ENCODE results near the gene MKI67.
A peak's percentile ranks its signal among the peaks of the same experiment; 100 is the strongest.

The MKI67 gene

GRCh38 chr10:128067691-128068397 is 58.4 kb downstream of the MKI67 start:
- Histone ChIP-seq H3K9me3 (replicated peaks; ENCODE audit: low read length) (no peaks in the 10 kb centered on the region), H3K36me3 (ENCODE audit: insufficient read depth, low read length) (peaks cover 4% of the 10 kb centered on the region), H3K4me3 (ENCODE audit: low read length) (no peak overlapping the region), H3K4me1 (ENCODE audit: control insufficient read depth, insufficient read depth, low read length) (peaks cover 27% of the 10 kb centered on the region), H3K4me2 (ENCODE audit: low read length) (no peak overlapping the region), H3K9ac (ENCODE audit: low read depth, low read length) (no peak overlapping the region), H3K27me3 (ENCODE audit: control insufficient read depth, insufficient read depth, low read length) (no peaks in the 10 kb centered on the region)

DNA sequence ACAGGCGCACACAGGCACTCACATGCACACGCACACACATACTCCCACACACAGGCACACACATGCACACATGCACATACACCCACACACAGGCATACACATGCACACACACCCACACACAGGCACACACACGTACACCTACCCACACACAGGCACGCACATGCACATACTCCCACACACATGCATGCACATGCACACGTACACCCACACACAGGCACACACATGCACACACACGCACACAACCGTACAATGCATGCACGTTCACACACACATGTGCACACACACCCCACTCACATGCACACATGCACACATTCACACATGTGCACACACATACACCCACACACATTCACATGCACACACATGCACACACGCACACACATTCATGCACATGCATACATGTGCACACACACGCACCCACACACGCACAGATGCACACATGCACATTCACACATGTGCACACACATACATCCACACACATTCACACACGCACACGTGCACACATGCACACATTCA is 59.3 kb downstream of the MKI67 start:
- Histone ChIP-seq H3K4me1 (ENCODE audit: control insufficient read depth, insufficient read depth, low read length) (peaks cover 28% of the 10 kb centered on the region), H3K4me3 (ENCODE audit: low read length) (no peak overlapping the region), H3K27me3 (ENCODE audit: control insufficient read depth, insufficient read depth, low read length) (no peaks in the 10 kb centered on the region), H3K36me3 (ENCODE audit: insufficient read depth, low read length) (peaks cover 4% of the 10 kb centered on the region), H3K9ac (ENCODE audit: low read depth, low read length) (no peak overlapping the region), H3K4me2 (ENCODE audit: low read length) (no peak overlapping the region), H3K9me3 (replicated peaks; ENCODE audit: low read length) (no peaks in the 10 kb centered on the region)

GRCh38 chr10:128065881-128066534 is 60.2 kb downstream of the MKI67 start:
- Histone ChIP-seq H3K4me3 (ENCODE audit: low read length) (no peak overlapping the region), H3K4me2 (ENCODE audit: low read length) (no peak overlapping the region), H3K4me1 (ENCODE audit: control insufficient read depth, insufficient read depth, low read length) (peaks cover 28% of the 10 kb centered on the region), H3K9me3 (replicated peaks; ENCODE audit: low read length) (no peaks in the 10 kb centered on the region), H3K27me3 (ENCODE audit: control insufficient read depth, insufficient read depth, low read length) (no peaks in the 10 kb centered on the region), H3K9ac (ENCODE audit: low read depth, low read length) (no peak overlapping the region), H3K36me3 (ENCODE audit: insufficient read depth, low read length) (peaks cover 4% of the 10 kb centered on the region)

DNA sequence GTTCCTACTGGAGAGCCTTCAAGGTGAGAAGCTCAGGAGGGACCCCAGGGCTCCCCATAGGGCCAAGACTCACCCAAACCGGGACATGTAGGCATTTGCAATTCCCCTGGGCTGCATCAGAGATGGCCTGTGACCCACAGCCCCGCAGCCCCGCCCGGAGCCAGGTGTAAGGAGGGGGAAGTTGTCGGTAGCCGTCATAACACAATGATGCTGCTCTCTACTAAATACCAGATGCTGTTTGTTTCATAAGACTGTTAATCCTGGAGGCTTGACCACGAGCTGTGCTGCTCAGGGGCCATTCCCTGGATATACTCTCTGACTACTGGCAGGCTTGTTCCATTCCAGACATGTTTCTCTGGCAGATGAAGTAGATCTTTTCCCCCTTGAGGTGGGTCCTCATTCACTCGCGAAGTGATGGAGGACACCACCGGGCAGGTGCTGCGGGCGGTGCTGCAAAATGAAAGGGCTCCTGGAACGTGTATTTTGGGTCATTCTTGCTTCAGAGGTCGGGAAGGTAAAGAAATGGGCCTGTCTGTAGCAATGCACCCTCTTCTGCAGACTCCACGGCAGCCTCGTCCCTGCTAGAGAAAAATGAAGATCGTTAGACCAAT is 61.1 kb downstream of the MKI67 start:
- Histone ChIP-seq H3K4me2 (ENCODE audit: low read length) (peak overlapping the region; percentile 68), H3K27me3 (ENCODE audit: control insufficient read depth, insufficient read depth, low read length) (no peaks in the 10 kb centered on the region), H3K4me3 (ENCODE audit: low read length) (no peak overlapping the region), H3K36me3 (ENCODE audit: insufficient read depth, low read length) (peaks cover 4% of the 10 kb centered on the region), H3K9ac (ENCODE audit: low read depth, low read length) (peak overlapping the region; percentile 27), H3K9me3 (replicated peaks; ENCODE audit: low read length) (no peaks in the 10 kb centered on the region), H3K4me1 (ENCODE audit: control insufficient read depth, insufficient read depth, low read length) (peaks cover 28% of the 10 kb centered on the region)

DNA sequence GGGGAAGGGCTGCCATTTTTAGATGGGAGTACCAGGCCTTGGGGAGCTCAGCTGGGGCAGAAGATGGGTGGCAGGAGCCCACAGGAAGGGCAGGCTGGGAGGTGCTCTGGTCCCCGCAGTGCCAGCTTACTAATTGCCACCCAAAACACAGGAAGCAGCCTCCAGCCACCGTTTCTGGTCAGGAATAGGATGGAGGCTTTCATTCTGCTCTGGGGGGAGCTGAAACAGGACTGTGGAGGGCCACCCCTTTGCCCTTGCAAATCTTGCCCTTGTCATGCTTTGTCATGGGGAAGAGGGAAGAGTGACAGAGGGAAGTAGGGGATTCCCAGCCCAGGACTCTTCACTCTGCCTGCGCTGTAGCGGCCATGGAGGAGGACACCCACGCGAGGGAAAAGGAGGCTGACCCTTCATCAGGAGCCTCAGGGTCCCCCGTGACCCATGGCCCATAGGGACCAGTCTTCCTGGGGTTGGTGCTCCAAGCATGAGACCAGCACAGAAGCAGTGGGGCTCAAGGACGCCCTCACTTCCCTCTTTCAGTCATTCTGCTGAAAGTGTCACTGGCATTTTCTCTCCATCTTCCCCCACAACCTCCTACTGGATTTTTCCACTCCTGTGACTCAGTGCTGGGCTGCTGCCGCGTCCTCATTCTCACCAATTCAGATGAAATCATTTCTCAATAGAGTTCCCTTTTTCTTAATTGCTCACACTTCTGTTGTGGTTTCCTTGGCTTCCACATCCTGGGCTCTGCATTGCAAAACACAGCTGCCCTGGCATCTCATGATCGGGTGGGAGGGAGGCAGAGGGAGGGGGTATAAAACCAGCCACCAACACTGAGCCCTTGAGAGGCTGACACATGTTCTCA is 61.9 kb downstream of the MKI67 start:
- Histone ChIP-seq H3K36me3 (ENCODE audit: insufficient read depth, low read length) (peaks cover 4% of the 10 kb centered on the region), H3K4me1 (ENCODE audit: control insufficient read depth, insufficient read depth, low read length) (peaks cover 28% of the 10 kb centered on the region), H3K4me3 (ENCODE audit: low read length) (peak overlapping the region; percentile 56), H3K4me2 (ENCODE audit: low read length) (peak overlapping the region; percentile 68), H3K9me3 (replicated peaks; ENCODE audit: low read length) (no peaks in the 10 kb centered on the region), H3K27me3 (ENCODE audit: control insufficient read depth, insufficient read depth, low read length) (no peaks in the 10 kb centered on the region), H3K9ac (ENCODE audit: low read depth, low read length) (peak overlapping the region; percentile 77)

- Histone ChIP-seq H3K9ac (ENCODE audit: low read depth, low read length) (peak overlapping the region; percentile 77), H3K36me3 (ENCODE audit: insufficient read depth, low read length) (peaks cover 4% of the 10 kb centered on the region), H3K27me3 (ENCODE audit: control insufficient read depth, insufficient read depth, low read length) (no peaks in the 10 kb centered on the region), H3K4me1 (ENCODE audit: control insufficient read depth, insufficient read depth, low read length) (peaks cover 28% of the 10 kb centered on the region), H3K4me3 (ENCODE audit: low read length) (no peak overlapping the region), H3K4me2 (ENCODE audit: low read length) (peak overlapping the region; percentile 68), H3K9me3 (replicated peaks; ENCODE audit: low read length) (no peaks in the 10 kb centered on the region)
Measured at GRCh38 chr10:128063736-128064107, 62.5 kb downstream of the MKI67 start.

DNA sequence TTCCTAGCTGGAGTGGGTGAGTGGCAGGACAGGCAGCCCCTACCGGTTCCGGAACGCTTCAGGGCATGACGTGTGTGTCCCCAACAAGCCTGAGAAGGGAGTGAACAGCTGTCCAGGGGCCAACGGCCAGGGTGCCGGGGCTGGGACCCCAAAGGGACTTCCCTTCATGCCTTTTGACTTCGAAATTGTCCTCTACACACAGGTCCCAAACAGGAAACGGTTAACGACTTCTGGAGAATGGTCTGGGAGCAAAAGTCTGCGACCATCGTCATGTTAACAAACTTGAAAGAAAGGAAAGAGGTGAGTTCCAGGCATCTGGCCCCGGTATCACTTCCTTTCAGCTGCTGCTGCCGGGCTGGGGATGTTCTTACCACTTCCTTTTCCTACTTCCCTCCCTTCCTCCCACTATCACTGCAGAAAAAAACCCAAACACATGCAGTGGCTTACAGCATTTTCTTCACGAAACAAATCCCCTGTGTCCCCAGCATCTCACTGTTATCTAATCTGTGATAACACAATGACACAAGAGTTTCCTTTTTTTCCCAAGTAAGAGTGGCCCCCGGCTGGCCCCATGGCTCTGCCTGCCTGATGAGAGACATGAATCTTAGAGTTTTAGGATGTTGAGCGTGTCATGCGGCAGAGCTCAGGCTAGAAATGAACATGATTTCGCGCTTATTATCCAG is 63.2 kb downstream of the MKI67 start:
- no peaks in the 10 kb centered on the region for H3K27me3 ChIP-seq (ENCODE audit: control insufficient read depth, insufficient read depth, low read length)
- H3K4me3 ChIP-seq (ENCODE audit: low read length), result peak overlapping the region; percentile 44
- H3K36me3 ChIP-seq (ENCODE audit: insufficient read depth, low read length), result peaks cover 4% of the 10 kb centered on the region
- no peaks in the 10 kb centered on the region for H3K9me3 ChIP-seq (replicated peaks; ENCODE audit: low read length)
- H3K9ac ChIP-seq (ENCODE audit: low read depth, low read length), result peak overlapping the region; percentile 77
- H3K4me1 ChIP-seq (ENCODE audit: control insufficient read depth, insufficient read depth, low read length), result peaks cover 28% of the 10 kb centered on the region
- peak overlapping the region; percentile 68 for H3K4me2 ChIP-seq (ENCODE audit: low read length)

DNA sequence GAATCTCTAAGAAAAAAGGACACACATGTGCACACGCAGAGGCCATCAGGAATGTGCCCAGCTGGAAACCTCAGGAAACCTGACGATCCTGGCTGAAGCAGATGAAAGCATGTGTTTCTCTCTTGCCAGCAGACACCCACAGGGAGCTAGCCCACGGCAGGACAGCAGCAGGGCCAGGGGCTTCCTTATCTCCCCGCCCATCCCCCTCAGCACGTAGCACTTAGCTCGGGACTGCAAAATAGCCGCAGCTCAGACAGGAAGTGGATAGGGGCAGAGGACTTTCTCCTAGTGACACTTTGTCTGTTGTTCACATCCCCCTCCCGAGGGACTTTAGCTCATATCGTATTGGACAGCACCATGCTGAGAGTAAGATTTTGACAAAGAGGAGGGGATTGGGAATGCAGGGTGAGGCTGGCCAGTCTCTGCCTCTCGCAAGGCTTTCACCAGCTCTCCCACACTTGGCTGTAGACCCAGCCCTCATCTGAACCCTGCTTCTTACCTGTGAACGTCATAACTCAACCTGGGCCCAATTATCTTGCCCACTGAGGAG is 63.8 kb downstream of the MKI67 start:
- Histone ChIP-seq H3K4me1 (ENCODE audit: control insufficient read depth, insufficient read depth, low read length) (peaks cover 28% of the 10 kb centered on the region), H3K27me3 (ENCODE audit: control insufficient read depth, insufficient read depth, low read length) (no peaks in the 10 kb centered on the region), H3K4me3 (ENCODE audit: low read length) (no peak overlapping the region), H3K9me3 (replicated peaks; ENCODE audit: low read length) (no peaks in the 10 kb centered on the region), H3K4me2 (ENCODE audit: low read length) (peak overlapping the region; percentile 68), H3K9ac (ENCODE audit: low read depth, low read length) (no peak overlapping the region), H3K36me3 (ENCODE audit: insufficient read depth, low read length) (peaks cover 4% of the 10 kb centered on the region)

GRCh38 chr10:128061306-128062300 is 64.6 kb downstream of the MKI67 start:
- Histone ChIP-seq H3K4me3 (ENCODE audit: low read length) (no peak overlapping the region), H3K36me3 (ENCODE audit: insufficient read depth, low read length) (peaks cover under 1% of the 10 kb centered on the region), H3K4me1 (ENCODE audit: control insufficient read depth, insufficient read depth, low read length) (peaks cover 28% of the 10 kb centered on the region), H3K9ac (ENCODE audit: low read depth, low read length) (no peak overlapping the region), H3K4me2 (ENCODE audit: low read length) (no peak overlapping the region), H3K9me3 (replicated peaks; ENCODE audit: low read length) (no peaks in the 10 kb centered on the region), H3K27me3 (ENCODE audit: control insufficient read depth, insufficient read depth, low read length) (no peaks in the 10 kb centered on the region)

All from skeletal muscle satellite cell (primary cell).